HK-2 (cell line): ENCODE data around the gene HVCN1.
"Not testable (repeated sequence)": the region's sequence is repeated elsewhere in the genome, so short reads cannot be mapped to it uniquely, and the experiment has no call there.

Experiments
- DNase-seq: peaks from one replicate; pipeline ENCODE4 v3.0.0-alpha.2; 2018; ENCODE audit not compliant: unreplicated experiment

HVCN1 gene

DNA sequence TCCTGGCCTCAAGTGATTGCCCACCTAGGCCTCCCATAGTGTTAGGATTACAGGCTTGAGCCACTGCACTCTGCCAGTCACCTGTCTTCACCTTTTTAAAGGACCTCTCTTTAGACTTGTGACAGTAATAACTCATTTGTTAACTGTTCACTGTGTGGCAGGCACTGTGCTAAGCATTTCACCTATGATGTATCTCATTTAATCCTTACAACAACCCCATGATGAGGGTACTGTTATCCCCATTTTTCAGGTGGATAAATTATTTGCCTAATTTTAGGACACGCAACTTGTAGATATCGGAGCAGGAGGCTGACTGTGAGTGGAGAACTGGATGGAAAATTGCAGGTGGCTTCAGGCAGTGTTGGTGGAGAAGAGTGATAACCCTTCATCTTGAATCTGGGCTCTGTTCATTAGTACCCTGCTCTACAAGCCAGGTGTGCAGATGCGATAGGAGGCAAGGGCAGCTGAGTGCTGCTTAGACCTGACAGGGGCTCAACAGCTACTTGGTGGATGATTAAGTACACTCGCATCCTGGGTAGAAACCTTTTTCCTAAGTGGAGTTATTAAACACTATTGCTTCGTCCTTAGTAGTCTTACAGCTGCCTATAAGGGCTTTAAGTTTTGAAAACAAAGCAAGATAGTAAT, 72.3 kb downstream of the HVCN1 start:
- DNase-seq, result no peak

DNA sequence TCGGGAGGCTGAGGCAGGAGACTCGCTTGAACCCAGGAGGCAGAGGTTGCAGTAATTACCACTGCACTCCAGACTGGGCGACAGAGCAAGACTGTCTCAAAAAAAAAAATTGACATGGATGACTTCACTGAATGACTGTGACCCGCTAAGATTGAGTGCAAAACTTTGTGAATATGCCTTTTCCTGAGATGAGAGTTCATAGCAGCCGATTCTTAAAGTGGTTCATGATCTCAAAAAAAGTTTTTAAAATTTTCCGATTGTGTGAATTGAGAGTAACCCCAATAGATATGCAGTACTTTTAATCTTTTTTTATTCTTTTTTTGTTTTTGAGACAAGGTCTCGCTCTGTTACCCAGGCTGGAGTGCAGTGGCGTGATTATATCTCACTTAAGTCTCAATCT, 73.7 kb downstream of the HVCN1 start:
- DNase-seq, result no peak

DNA sequence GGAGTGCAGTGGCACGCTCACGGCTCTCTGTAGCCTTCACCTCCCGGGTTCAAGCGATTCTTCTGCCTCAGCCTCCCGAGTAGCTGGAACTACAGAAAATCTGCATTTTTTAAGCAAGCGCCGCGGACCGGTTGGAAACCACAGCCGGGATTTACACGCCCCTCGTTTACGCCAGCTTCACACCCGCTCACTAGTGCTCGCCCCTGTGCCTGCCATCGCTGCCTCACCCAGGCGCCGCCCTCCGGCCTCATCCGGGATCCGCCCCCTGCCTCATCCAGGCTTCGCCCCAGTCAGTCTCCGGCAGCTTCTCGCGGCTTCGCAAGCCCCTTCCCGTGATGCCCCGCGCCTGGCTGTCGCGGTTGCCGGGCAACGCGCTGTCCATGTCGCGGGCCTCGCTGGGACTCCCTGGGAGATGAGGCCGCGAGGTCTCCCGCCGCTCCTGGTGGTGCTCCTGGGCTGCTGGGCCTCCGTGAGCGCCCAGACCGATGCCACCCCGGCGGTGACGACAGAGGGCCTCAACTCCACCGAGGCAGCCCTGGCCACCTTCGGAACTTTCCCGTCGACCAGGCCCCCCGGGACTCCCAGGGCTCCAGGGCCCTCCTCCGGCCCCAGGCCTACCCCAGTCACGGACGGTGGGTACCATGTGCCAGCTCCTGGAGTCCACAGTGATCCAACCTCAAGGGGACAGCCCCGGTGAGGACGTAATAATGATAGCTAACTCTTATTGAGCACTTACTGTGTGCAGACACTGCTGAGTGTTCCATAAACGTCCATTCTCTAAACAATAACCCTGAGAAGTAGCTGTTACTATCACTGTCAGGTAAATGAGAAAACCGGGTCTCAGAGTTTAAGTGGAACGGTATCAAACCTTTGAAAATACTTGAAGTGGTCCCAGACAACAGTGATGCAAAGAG, 74.9 kb downstream of the HVCN1 start, which contains the start of gene TCTN1:
Gene TCTN1 (plus strand): TSS at position 359 of the 914 bp plus-strand sequence. CDS start 54 bp downstream, at position 413.
- DNase-seq, result peak; percentile 96

DNA sequence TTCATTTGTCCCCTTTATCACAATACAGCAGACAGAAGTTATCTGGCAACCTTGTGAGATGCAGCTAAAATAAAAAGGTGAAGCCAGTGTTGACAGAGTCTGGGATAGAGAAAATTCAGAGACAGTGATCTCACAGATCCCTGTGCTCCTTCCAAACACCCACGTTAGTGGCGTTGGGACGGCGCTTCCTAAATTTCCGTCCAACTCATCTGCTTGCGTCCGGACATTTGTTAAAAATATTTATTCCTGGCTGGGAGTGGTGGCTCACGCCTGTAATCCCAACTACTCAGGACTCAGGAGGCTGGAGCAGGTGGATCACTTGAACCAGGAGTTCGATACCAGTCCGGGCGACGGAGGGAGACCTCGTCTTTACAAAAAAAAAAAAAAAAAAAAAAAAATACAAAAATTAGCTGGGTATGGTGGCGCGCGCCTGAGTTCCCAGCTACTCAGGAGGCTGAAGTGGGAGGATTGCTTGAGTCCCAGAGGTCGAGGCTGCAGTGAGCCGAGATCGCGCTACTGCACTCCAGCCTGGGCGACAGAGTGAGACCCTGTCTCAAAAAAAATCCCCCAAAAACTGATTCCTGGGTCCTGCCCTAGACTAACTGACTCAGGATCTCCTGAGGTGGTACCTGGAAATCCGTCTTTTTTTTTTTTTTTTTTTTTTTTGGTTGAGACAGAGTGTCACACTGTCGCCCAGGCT, 75.7 kb downstream of the HVCN1 start:
- no peak for DNase-seq

DNA sequence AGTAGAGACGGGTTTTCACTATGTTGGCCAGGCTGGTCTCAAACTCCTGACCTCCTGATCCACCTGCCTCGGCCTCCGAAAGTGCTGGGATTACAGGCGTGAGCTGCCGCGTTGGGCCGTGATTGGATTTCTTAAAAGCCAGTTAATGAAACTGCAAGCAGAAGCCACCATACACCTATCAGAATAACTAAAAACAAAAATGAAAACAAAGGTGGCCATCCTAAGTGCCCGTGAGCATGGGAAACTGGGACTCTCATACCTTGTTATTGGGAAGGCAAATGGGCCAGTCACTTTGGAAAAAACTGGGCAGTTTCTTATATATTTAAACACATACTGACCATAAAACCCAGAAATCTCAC, 82.7 kb downstream of the HVCN1 start:
- no peak for DNase-seq

DNA sequence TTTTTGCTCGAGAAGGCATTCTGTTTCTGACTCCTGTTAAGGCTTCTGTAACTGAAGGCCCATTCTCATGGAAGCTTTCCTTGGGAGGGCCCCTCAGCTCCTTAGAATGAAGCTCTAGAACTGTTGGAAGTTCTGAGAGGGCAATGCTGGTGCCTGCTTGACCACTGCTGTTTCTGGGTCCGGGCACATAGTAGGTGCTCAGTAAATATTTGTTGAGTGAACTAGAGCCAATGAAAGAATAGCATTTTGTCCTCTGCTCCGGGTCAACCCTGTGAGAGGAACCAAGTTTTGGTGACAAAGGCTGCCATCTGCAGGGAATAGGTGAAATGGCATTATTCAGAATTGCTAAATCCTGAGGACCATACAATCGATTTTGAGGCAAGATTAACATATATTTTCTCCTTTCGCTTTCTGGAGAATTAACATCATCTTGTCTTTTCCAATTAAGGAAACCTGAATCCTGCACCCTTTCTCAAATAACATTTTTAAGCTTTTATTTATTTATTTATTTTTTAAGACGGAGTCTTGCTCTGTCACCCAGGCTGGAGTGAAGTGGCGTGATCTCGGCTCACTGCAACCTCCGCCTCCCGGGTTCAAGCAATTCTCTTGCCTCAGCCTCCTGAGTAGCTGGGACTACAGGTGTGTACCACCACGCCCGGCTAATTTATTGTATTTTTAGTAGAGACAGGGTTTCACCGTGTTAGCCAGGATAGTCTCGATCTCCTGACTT, 86.7 kb downstream of the HVCN1 start:
- DNase-seq, result not testable (repeated sequence)

DNA sequence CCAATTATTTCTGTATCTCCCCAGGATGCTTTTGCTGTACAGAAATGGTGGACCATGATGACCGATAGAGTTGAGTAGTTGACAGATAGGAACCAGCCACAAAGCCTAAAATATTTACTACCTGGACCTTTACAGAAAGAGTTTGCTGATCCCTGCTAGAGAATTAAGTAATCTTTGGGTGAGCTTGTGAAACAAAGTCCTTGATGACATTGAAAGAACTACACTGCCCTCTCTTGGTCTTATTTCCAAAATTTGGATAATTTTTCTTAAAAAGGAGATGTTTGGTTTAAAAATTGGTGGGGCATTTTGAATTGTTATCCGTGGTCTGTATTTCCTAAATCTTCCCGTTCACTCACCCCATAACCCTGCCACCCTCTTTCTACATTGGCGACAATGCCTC, 88.7 kb downstream of the HVCN1 start:
- no peak for DNase-seq

DNA sequence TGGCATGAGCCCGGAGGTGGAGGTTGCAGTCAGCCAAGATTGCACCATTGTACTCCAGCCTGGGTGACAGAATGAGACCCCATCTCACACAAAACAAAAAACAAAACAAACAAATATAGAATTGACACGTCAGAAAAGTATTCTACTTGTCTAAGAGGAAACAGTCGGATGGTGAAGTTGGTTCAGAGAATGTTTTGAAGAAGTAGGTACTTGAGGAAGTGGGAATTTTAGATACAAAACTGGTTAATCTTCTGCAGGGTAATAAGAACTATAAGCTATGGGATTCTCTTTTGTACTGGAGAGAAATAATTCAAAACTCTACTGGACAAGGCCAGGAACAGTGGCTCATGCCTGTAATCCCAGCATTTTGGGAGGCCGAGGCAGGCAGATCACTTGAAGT, 89.6 kb downstream of the HVCN1 start:
- no peak for DNase-seq
